ENCODE data around the gene PARN.

GRCh38 chr16:14527411-14528044 is 102.5 kb downstream of the PARN start:
- TF ChIP-seq CTCF (IDR thresholded peaks at IDR 0.05), result no peak
- no peak for TF ChIP-seq EP300 (IDR thresholded peaks at IDR 0.05)
- TF ChIP-seq POLR2A (IDR thresholded peaks at IDR 0.05), result no peak

Data from stomach (tissue), 4 donors.